SKM-1 (cell line): Measurements from ENCODE around the gene CENPX.
"Not testable (repeated sequence)": the region's sequence is repeated elsewhere in the genome, so short reads cannot be mapped to it uniquely, and the experiment has no call there.

Experiments used
- DNase-seq: peaks from one replicate; lab custom pipeline; 2025; ENCODE audit not compliant: unreplicated experiment; lab: John Stamatoyannopoulos, UW

CENPX gene

DNA sequence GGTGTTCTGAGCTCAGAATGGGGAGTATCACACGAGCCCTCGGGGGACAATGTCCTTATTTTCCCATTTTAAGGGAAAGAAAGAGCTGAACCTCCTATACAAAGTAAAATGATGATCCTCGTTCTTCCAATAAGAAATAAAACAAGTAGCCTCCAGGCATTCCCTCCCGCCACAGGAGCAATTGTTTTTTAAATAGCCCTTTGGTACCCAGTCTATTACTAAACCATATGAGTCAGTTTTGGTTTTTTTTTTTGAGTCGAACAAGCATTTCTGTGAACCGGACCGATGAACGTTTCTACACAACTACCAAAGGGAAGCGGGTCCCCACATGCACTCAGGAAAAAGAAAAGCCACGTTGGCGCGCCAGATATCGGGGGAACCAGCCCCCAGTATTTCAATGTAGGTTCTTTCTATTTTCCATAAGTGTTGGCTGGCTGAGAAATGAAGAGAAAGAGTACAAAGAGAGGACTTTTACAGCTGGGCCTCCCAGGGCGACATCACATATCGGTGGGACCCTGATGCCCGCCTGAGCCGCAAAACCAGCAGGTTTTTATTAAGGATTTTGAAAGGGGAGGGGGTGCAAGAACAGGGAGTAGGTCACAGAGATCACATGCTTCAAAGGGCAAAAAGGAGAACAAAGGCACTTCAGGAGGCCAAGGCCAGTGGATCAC lies 18.6 kb upstream of the CENPX start:
- no peak for DNase-seq

- no peak for DNase-seq
Measured at GRCh38 chr17:82039695-82040299, 17.1 kb upstream of the CENPX start.

DNA sequence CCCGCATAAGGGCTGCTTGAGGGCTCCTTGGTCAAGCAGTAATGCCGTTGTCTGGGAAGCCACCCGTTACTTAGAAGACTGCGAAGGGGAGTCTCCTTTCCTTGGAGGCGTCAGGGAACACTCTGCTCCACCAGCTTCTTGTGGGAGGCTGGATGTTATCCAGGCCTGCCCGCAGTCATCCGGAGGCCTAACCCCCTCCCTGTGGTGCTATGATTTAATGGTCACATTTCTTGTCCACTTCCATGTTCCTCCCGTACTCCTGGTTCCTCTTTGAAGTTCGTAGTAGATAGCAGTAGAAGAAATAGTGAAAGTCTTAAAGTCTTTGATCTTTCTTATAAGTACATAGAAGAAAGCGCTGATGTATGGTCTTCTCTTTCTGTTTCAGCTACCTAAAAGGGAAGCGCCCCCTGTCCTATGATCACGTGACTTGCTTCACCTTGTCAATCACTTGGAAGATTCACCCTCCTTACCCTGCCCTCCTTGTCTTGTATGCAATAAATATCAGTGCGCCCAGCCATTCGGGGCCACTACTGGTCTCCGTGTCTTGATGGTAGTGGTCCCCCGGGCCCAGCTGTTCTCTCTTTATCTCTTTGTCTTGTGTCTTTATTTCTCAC lies 16.2 kb upstream of the CENPX start:
- not testable (repeated sequence) for DNase-seq

DNA sequence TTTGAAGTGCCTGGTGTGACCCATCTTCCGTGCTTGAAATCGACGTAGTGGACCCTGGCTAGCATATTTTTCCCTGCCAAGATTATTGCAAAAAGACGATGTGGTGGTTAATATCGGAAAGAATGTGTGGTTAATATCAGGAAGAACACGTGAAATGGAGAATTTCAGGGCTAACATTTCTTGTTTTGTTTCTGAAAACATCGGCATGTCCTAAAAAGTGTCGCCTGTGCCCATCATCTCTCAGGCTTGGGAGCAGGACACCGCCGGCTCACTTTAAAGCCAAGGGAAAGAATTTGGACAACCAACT lies 15.2 kb upstream of the CENPX start:
- DNase-seq: no peak

GRCh38 chr17:82037092-82037888 lies 14.6 kb upstream of the CENPX start, which contains the start of gene DCXR:
DCXR (minus strand) TSS chr17:82037697; CDS start chr17:82037682, 15 bp downstream.
- peak; percentile 85 for DNase-seq

GRCh38 chr17:82036634-82037091 lies 14.0 kb upstream of the CENPX start:
- no peak for DNase-seq

DNA sequence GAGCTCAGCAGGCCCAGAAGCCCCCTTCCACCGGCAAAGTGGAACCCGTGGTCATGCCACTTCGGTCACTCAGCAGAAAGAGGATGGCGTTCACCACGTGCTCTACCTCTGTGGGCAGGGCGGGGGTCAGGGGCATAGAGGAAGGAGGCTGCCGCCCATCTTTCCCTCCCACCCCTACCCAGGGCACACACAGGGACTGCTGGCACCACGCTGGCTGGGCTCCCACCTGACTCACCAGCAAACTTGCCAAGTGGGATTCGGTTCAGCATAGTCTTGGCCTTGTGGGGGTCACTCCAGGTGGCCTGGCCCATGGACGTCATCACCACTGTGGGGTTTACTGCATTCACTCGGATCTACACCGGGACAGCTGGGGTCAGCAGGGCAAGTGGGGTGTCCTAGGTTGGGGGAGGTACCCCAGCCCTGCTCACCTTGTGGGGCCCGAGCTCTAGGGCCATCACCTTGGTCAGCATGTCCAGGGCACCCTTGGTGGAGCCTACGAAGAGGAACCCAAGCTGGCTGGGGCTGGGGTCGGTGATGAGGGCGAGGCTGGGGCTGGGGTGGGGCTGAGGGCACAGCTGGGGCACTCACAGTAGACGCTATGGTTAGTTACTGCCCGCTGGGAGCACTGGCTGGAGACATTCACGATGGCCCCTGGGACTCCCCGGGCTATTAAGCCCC lies 13.4 kb upstream of the CENPX start:
- DNase-seq: no peak

DNA sequence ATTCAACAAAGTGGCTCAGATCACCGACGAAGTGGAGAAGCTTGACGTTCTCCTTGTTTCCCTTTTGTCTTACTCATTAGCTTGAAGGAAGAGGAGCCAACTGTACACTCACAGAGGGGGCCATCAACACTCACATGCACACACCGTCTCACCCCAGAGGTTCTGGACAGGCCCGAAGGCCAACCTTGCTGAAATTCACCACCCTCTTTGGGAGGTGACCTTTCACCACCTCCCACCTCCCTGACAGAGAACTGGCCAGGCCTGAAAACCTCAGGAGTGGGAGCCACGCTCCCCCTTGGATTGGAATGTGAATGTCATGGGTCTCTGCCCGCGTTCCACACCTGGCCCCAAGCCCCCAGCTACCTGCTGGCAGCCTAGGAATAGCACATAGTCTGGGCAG lies 12.8 kb upstream of the CENPX start:
- DNase-seq: no peak

DNA sequence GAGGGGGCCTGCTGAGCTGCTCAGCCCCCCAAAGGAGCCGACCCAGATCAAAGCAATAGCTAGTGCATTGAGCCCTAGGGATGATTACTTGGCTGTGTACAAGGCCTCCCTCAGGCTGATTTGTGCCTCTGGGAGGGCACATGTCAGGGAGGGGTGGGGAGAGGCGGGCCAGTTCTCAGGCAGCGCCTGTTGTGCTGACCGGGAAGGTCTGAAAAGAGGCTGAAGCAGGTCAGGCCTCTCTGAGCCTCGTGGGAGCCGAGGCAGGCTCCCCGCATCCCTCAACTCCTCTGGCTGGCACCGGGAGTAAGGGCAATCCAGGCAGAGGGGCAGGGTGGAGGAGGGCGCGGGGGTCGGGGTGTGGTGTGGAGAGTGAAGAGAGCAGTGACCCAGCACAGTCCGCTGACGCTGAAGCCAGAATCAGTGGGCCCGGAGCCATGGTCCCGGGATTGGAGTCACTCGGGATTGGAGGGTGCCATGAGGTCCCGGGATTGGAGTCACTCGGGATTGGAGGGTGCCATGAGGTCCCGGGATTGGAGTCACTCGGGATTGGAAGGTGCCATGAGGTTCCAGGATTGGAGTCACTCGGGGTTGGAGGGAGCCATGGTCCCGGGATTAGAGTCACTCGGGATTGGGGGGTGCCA lies 11.8 kb upstream of the CENPX start:
- no peak for DNase-seq

- no peak for DNase-seq
Measured at GRCh38 chr17:82033359-82034085, 10.8 kb upstream of the CENPX start.

DNA sequence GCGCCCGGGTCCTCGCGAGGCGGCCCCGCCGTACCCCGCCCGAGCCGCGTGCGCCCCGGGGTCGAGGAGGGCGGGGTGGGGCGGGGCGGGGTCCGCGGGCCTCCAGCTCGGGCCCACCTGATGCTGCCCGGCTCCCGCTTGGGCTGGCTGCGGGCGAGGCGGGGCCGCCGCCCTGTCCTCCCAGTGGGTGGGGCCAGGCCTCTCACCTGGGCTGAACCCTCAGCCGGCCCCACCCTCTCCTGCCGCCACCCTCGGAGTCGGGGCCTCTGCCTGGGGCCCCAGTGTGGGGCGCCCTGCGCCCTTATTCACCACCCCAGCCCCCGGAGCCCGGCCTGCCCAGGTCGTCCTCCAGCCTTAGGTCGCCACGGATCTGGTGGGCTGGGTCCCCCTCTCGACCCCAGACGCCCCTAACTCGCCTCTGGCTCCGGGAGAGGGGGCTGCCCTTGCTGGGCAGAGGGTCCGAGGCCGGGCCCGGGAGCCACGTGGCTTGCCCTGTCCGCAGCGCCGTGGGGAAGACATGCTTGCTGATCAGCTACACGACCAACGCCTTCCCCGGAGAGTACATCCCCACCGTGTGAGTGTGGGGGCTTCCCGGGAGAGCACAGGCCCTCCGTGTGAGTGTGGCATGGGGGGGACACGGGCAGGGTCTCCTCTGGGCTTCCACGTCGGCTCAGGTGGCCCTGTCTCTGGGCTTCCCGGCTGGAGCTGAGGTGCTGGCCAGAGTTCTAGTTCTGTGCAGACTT lies 9.4 kb upstream of the CENPX start:
- DNase-seq: no peak

- no peak for DNase-seq
Measured at GRCh38 chr17:82031303-82031884, 8.7 kb upstream of the CENPX start, which contains the start of gene RAC3. RAC3 (plus strand) TSS chr17:82031678; CDS start chr17:82031762, 84 bp downstream.

DNA sequence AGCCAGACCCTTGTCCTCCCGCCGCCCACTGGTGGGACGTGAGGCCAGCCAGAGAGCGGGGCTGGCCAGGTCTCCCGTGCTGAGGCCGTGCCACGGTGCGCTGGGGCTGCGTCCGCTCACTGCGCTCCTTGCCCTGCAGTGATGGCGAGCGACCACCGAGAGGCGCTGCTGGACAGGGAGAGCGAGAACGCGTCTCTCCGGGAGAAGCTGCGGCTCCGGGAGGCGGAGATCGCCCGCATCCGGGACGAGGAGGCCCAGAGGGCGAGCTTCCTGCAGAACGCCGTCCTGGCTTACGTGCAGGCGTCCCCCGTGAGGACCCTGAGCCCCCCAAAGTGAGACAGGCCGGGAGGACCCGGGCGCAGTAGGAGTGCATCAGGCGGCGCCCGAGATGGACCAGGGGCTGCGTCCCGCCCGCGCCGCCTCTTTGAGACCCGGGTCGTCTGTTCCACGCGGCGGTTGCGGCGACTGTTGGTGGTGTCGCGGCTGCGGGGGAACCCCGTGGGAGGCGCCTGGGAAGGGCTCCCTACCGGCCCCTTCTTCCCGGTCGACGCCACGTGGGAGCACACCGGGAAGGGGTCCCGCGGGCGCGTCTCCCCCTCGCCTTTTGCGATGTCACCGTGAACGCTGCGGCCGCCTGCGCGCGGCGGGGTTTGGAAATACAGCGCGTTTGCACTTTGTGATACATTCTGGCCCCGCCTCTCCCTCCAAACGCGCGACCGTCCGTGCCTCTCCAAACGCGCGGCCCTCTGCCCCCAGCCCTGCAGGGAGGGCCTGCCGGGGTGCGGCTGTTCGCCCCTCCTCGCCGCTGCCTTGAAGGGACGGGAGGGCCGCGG lies 8.0 kb upstream of the CENPX start:
- no peak for DNase-seq

GRCh38 chr17:82029990-82030469 lies 7.4 kb upstream of the CENPX start:
- DNase-seq: no peak

DNA sequence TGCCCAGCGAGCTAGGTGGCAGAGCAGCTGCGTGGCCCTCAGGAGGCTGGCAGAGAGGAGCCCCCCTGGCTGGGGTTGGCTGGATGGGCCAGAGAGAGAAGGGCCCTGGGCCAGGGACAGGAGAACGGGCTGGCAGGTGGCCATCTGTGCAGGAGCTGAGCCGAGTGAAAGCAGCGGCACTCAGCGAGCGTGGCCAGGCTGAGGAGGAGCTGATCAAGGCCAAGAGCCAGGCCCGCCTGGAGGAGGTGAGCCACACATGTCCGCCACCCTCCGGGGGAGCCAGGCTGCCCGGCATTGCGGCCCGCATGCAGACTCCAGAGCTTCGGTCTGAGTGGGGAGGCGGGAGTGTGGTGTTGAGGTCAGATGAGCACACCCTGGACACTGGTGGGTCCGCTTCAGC lies 6.7 kb upstream of the CENPX start:
- DNase-seq: no peak

- DNase-seq: no peak
Measured at GRCh38 chr17:82028966-82029365, 6.3 kb upstream of the CENPX start.

GRCh38 chr17:82028246-82028645 lies 5.6 kb upstream of the CENPX start:
- DNase-seq: no peak
